Dedifferentiated amniotic fluid mesenchymal stem cell (primary cell): ENCODE results near the gene MDH1B.
"Not testable (repeated sequence)": the region's sequence is repeated elsewhere in the genome, so short reads cannot be mapped to it uniquely, and the experiment has no call there.

Experiments
- DNase-seq: peaks from one replicate; pipeline ENCODE4 v3.0.0-alpha.2; 2016; ENCODE audit errors: extremely low spot score

The MDH1B gene

GRCh38 chr2:206765242-206766056 lies at the start of gene MDH1B, which contains the start of gene FASTKD2:
MDH1B (minus strand) TSS chr2:206765328; CDS start chr2:206765271, 57 bp downstream.
FASTKD2 (plus strand) TSS chr2:206765606; CDS start chr2:206766694, 1,088 bp downstream.
- peak; percentile 93 for DNase-seq

GRCh38 chr2:206814498-206814897 lies 49.4 kb upstream of the MDH1B start:
- DNase-seq = no peak

- DNase-seq = not testable (repeated sequence)
Observed at GRCh38 chr2:206812471-206812870, 47.3 kb upstream of the MDH1B start.

GRCh38 chr2:206807624-206808023 lies 42.5 kb upstream of the MDH1B start:
- not testable (repeated sequence) for DNase-seq

GRCh38 chr2:206805887-206806607 lies 40.9 kb upstream of the MDH1B start:
- peak; percentile 31 for DNase-seq

- no peak for DNase-seq
Observed at GRCh38 chr2:206804326-206804725, 39.2 kb upstream of the MDH1B start.

- no peak for DNase-seq
Observed at GRCh38 chr2:206802654-206803514, 37.8 kb upstream of the MDH1B start.

- no peak for DNase-seq
Observed at GRCh38 chr2:206801418-206802189, 36.5 kb upstream of the MDH1B start.

- peak; percentile 88 for DNase-seq
Observed at GRCh38 chr2:206800506-206801417, 35.6 kb upstream of the MDH1B start.

- no peak for DNase-seq
Observed at GRCh38 chr2:206799083-206799482, 34.0 kb upstream of the MDH1B start.

GRCh38 chr2:206798000-206798399 lies 32.9 kb upstream of the MDH1B start:
- DNase-seq = no peak

- no peak for DNase-seq
Observed at GRCh38 chr2:206797376-206797775, 32.2 kb upstream of the MDH1B start.

- no peak for DNase-seq
Observed at GRCh38 chr2:206792645-206793044, 27.5 kb upstream of the MDH1B start.

GRCh38 chr2:206790311-206790935 lies 25.3 kb upstream of the MDH1B start:
- peak; percentile 54 for DNase-seq

- DNase-seq = no peak
Observed at GRCh38 chr2:206784559-206785353, 19.6 kb upstream of the MDH1B start.

GRCh38 chr2:206783718-206784117 lies 18.6 kb upstream of the MDH1B start:
- DNase-seq = no peak

GRCh38 chr2:206780671-206781070 lies 15.5 kb upstream of the MDH1B start:
- no peak for DNase-seq

GRCh38 chr2:206776432-206776831 lies 11.3 kb upstream of the MDH1B start:
- DNase-seq = no peak

GRCh38 chr2:206774871-206775270 lies 9.7 kb upstream of the MDH1B start:
- DNase-seq = no peak
